Natural killer cell (primary cell): ENCODE measurements around the gene PSG5. TPM values are rescaled to one million over a fixed set of nuclear protein-coding genes. Genes with fewer than 3 reads are reported as not detected.
"Not testable (repeated sequence)": the region's sequence is repeated elsewhere in the genome, so short reads cannot be mapped to it uniquely, and the experiment has no call there.

Experiments
- ATAC-seq, 3 donors: fragments of 150-1000 bp in 2 of 3; fragments of 200-7000 bp in 1 of 3; cut with Tn5 transposase; 1 replicate in 1 of 3; 2 replicates in 2 of 3; pipeline ENCODE4 v1.10.0; 2021; ENCODE audit warnings: mild to moderate bottlenecking in 2 of 3, moderate library complexity in 2 of 3
- DNase-seq, 2 donors: peaks; one replicate each; pipeline versions ENCODE4 v3.0.0 to v3.0.0-alpha.2; 2013 to 2021; ENCODE audit warnings: mixed read lengths in 1 of 2
- H3K27ac ChIP-seq: one replicate; pipeline ENCODE4 v1.5.1; 2013; ENCODE audit warnings: mild to moderate bottlenecking, low read length
- H3K27me3 ChIP-seq: one replicate; pipeline ENCODE4 v1.6.1; 2013; ENCODE audit warnings: low read length; ENCODE audit not compliant: control insufficient read depth, insufficient read depth
- H3K36me3 ChIP-seq: one replicate; pipeline ENCODE4 v1.6.1; 2013; ENCODE audit warnings: low read length; ENCODE audit not compliant: control insufficient read depth, insufficient read depth
- H3K4me1 ChIP-seq: one replicate; pipeline ENCODE4 v1.6.1; 2013; ENCODE audit warnings: low read length; ENCODE audit not compliant: control insufficient read depth, insufficient read depth
- H3K4me3 ChIP-seq: one replicate; pipeline ENCODE4 v1.5.1; 2013; ENCODE audit warnings: low read length
- H3K9me3 ChIP-seq: one replicate; pipeline ENCODE4 v1.6.1; 2013; ENCODE audit warnings: low read length; ENCODE audit not compliant: control insufficient read depth, insufficient read depth
- H3K27ac Mint-ChIP-seq, 2 donors: one replicate each; pipeline ENCODE4 v1.8.0; 2022; ENCODE audit warnings: mild to moderate bottlenecking in 2 of 2, mixed read lengths in 2 of 2, moderate library complexity in 1 of 2
- H3K27me3 Mint-ChIP-seq, 2 donors: one replicate each; pipeline ENCODE4 v1.8.0; 2022; ENCODE audit warnings: low read depth in 2 of 2, mixed read lengths in 2 of 2
- H3K36me3 Mint-ChIP-seq: one replicate; pipeline ENCODE4 v1.8.0; 2022; ENCODE audit warnings: mixed read lengths
- H3K4me1 Mint-ChIP-seq, 2 donors: one replicate each; pipeline ENCODE4 v1.8.0; 2022; ENCODE audit warnings: mixed read lengths in 2 of 2
- H3K4me3 Mint-ChIP-seq: one replicate; pipeline ENCODE4 v1.8.0; 2022; ENCODE audit warnings: mild to moderate bottlenecking, moderate library complexity, mixed read lengths
- H3K9me3 Mint-ChIP-seq, 2 donors: one replicate each; pipeline ENCODE4 v1.8.0; 2022; ENCODE audit warnings: mixed read lengths in 2 of 2
- CTCF ChIP-seq: fragments of 200-600 bp; IDR thresholded peaks from one replicate; pipeline ENCODE4 v1.8.0; 2022; ENCODE audit warnings: antibody characterized with exemption
- WGBS: methylation state at CpG from one replicate; pipeline ENCODE4 v1.1.7; 2013; ENCODE audit warnings: missing lambda C conversion rate; ENCODE audit not compliant: insufficient coverage; 5-methylcytosine and 5-hydroxymethylcytosine counted together
- intact Hi-C: fragments of 100-400 bp; cut with micrococcal nuclease; formaldehyde crosslinking; loops from one replicate; pipeline ENCODE4 v1.14.2; 2022
- total RNA-seq, 4 donors: library from RNA; stranded (reverse); fragments of 120-200 nt in 1 of 4; gene quantifications; one replicate each; pipeline versions ENCODE4 v1.2.3 to v1.2.4, GENCODE V29; 2013 to 2022

PSG5 gene
- total RNA-seq, 3 donors from 2014 or later (not counting 1 experiment from before 2014, with no cell fraction given) = not detected

GRCh38 chr19:43207991-43208390 is 21.7 kb upstream of the PSG5 start:
- Histone ChIP-seq H3K36me3 (no peaks in the 10 kb centered on the region), H3K4me3 (no peak overlapping the region), H3K9me3 (no peaks in the 10 kb centered on the region), H3K4me1 (no peaks in the 10 kb centered on the region), H3K27ac (no peak overlapping the region), H3K27me3 (no peaks in the 10 kb centered on the region)
- DNase-seq (no peak), ATAC-seq (no peak)
- Mint-ChIP-seq H3K9me3 (no peaks in the 10 kb centered on the region), H3K27me3 (peaks cover 0 to 29% of the 10 kb centered on the region in 2 donors), H3K4me1 (no peaks in the 10 kb centered on the region), H3K36me3 (no peaks in the 10 kb centered on the region), H3K4me3 (no peak overlapping the region), H3K27ac (no peak overlapping the region)
- intact Hi-C loops = no loop called here
- TF ChIP-seq CTCF = no peak
- 66% methylated on average over 4 of the region's 4 CpGs for WGBS

GRCh38 chr19:43207174-43207573 is 20.8 kb upstream of the PSG5 start:
- H3K4me1 Mint-ChIP-seq, H3K27ac Mint-ChIP-seq, H3K9me3 ChIP-seq, H3K36me3 Mint-ChIP-seq, ATAC-seq, H3K27ac ChIP-seq, H3K4me3 Mint-ChIP-seq, intact Hi-C loops, H3K4me1 ChIP-seq, H3K36me3 ChIP-seq, H3K27me3 ChIP-seq, DNase-seq, H3K4me3 ChIP-seq, H3K9me3 Mint-ChIP-seq: not testable (repeated sequence)
- peaks cover 0 to 22% of the 10 kb centered on the region in 2 donors for H3K27me3 Mint-ChIP-seq
- 49% methylated on average over 7 of the region's 8 CpGs for WGBS

- H3K36me3 Mint-ChIP-seq, H3K27me3 ChIP-seq, H3K4me3 Mint-ChIP-seq, H3K27ac ChIP-seq, H3K9me3 Mint-ChIP-seq, H3K9me3 ChIP-seq, H3K4me1 ChIP-seq, H3K4me3 ChIP-seq, H3K27ac Mint-ChIP-seq, ATAC-seq, H3K36me3 ChIP-seq, H3K4me1 Mint-ChIP-seq, intact Hi-C loops, DNase-seq: not testable (repeated sequence)
- peaks cover 0 to 21% of the 10 kb centered on the region in 2 donors for H3K27me3 Mint-ChIP-seq
- 29% methylated on average over 8 of the region's 9 CpGs for WGBS
Measured at GRCh38 chr19:43205471-43206105, 19.3 kb upstream of the PSG5 start, which contains the start of gene PSG4. PSG4 (minus strand) TSS chr19:43205638; CDS start chr19:43205536, 102 bp downstream.

GRCh38 chr19:43203611-43204010 is 17.3 kb upstream of the PSG5 start:
- H3K27me3 ChIP-seq, H3K4me3 ChIP-seq, H3K9me3 ChIP-seq, H3K36me3 Mint-ChIP-seq, H3K27ac Mint-ChIP-seq, H3K27me3 Mint-ChIP-seq, H3K36me3 ChIP-seq, H3K4me1 Mint-ChIP-seq, H3K4me3 Mint-ChIP-seq, ATAC-seq, H3K9me3 Mint-ChIP-seq, H3K4me1 ChIP-seq, H3K27ac ChIP-seq, intact Hi-C loops, DNase-seq: not testable (repeated sequence)
- 95% methylated on average over 6 of the region's 7 CpGs for WGBS

- H3K4me1 Mint-ChIP-seq, ATAC-seq, intact Hi-C loops, H3K4me3 ChIP-seq, DNase-seq, H3K27ac Mint-ChIP-seq, H3K36me3 ChIP-seq, H3K36me3 Mint-ChIP-seq, H3K9me3 Mint-ChIP-seq, H3K27ac ChIP-seq, H3K9me3 ChIP-seq, H3K4me3 Mint-ChIP-seq, H3K27me3 Mint-ChIP-seq, H3K4me1 ChIP-seq, H3K27me3 ChIP-seq: not testable (repeated sequence)
- WGBS = 83% methylated on average over 2 of the region's 2 CpGs
Measured at GRCh38 chr19:43201891-43202290, 15.6 kb upstream of the PSG5 start.

GRCh38 chr19:43201337-43201801 is 15.0 kb upstream of the PSG5 start:
- 96% methylated on average over 6 of the region's 7 CpGs for WGBS
- H3K27me3 Mint-ChIP-seq, H3K27ac ChIP-seq, H3K4me1 ChIP-seq, DNase-seq, H3K27ac Mint-ChIP-seq, H3K36me3 ChIP-seq, H3K4me3 Mint-ChIP-seq, H3K27me3 ChIP-seq, H3K36me3 Mint-ChIP-seq, H3K4me3 ChIP-seq, H3K9me3 Mint-ChIP-seq, H3K9me3 ChIP-seq, ATAC-seq, H3K4me1 Mint-ChIP-seq, intact Hi-C loops: not testable (repeated sequence)

- 49% methylated on average over 3 of the region's 5 CpGs for WGBS
- H3K36me3 ChIP-seq, H3K36me3 Mint-ChIP-seq, H3K4me1 ChIP-seq, H3K4me3 ChIP-seq, H3K27ac ChIP-seq, H3K9me3 ChIP-seq, H3K27ac Mint-ChIP-seq, H3K9me3 Mint-ChIP-seq, H3K4me1 Mint-ChIP-seq, H3K4me3 Mint-ChIP-seq, intact Hi-C loops, H3K27me3 ChIP-seq, ATAC-seq, DNase-seq: not testable (repeated sequence)
- H3K27me3 Mint-ChIP-seq = peaks cover 0 to 16% of the 10 kb centered on the region in 2 donors
Measured at GRCh38 chr19:43198686-43199419, 12.5 kb upstream of the PSG5 start.
